ENCODE results near the gene IMMP2L.

IMMP2L gene

GRCh38 chr7:111329367-111330234 is 232.7 kb downstream of the IMMP2L start:
- H3K4me3 ChIP-seq (ENCODE audit: low read depth in 1 of 2, low read length in 2 of 2), result no peak overlapping the region
- H3K36me3 ChIP-seq (ENCODE audit: insufficient read depth, low read length), result no peaks in the 10 kb centered on the region
- H3K9ac ChIP-seq (ENCODE audit: low read depth, low read length), result no peak overlapping the region
- ATAC-seq (ENCODE audit: insufficient read depth, low read depth) (no peak), DNase-seq (no peak)
- H3K79me2 ChIP-seq (ENCODE audit: insufficient read depth, low read length), result no peaks in the 10 kb centered on the region
- TF ChIP-seq CTCF (IDR thresholded peaks at IDR 0.05; ENCODE audit: borderline replicate concordance, extremely low read depth, low read length, poor library complexity, severe bottlenecking), result peak; percentile 17
- TF ChIP-seq EZH2 (IDR thresholded peaks at IDR 0.05; ENCODE audit: borderline replicate concordance, low read depth, low read length, severe bottlenecking), result no peak
- no peaks in the 10 kb centered on the region for H3K27me3 ChIP-seq (ENCODE audit: insufficient read depth, low read length, poor library complexity)
- no peaks in the 10 kb centered on the region for H3K4me1 ChIP-seq (ENCODE audit: insufficient read depth, low read length)
- H3K9me3 ChIP-seq (ENCODE audit: insufficient read depth, low read length, severe bottlenecking), result no peaks in the 10 kb centered on the region
- H4K20me1 ChIP-seq (ENCODE audit: insufficient read depth, low read length), result no peaks in the 10 kb centered on the region
- H3K27ac ChIP-seq (ENCODE audit: low read length), result no peak overlapping the region
- H3K4me2 ChIP-seq (ENCODE audit: insufficient read depth, low read length), result no peak overlapping the region
- H2AFZ ChIP-seq (ENCODE audit: low read depth, low read length), result no peak overlapping the region

- no peak overlapping the region for H3K9ac ChIP-seq (ENCODE audit: low read depth, low read length)
- no peaks in the 10 kb centered on the region for H3K27me3 ChIP-seq (ENCODE audit: insufficient read depth, low read length, poor library complexity)
- DNase-seq, result no peak
- no peak overlapping the region for H3K4me2 ChIP-seq (ENCODE audit: insufficient read depth, low read length)
- H3K36me3 ChIP-seq (ENCODE audit: insufficient read depth, low read length), result no peaks in the 10 kb centered on the region
- no peak for ATAC-seq (ENCODE audit: insufficient read depth, low read depth)
- no peaks in the 10 kb centered on the region for H3K9me3 ChIP-seq (ENCODE audit: insufficient read depth, low read length, severe bottlenecking)
- no peaks in the 10 kb centered on the region for H3K79me2 ChIP-seq (ENCODE audit: insufficient read depth, low read length)
- H3K27ac ChIP-seq (ENCODE audit: low read length), result no peak overlapping the region
- TF ChIP-seq CTCF (IDR thresholded peaks at IDR 0.05; ENCODE audit: borderline replicate concordance, extremely low read depth, low read length, poor library complexity, severe bottlenecking), result no peak
- TF ChIP-seq EZH2 (IDR thresholded peaks at IDR 0.05; ENCODE audit: borderline replicate concordance, low read depth, low read length, severe bottlenecking), result no peak
- no peak overlapping the region for H3K4me3 ChIP-seq (ENCODE audit: low read depth in 1 of 2, low read length in 2 of 2)
- no peaks in the 10 kb centered on the region for H4K20me1 ChIP-seq (ENCODE audit: insufficient read depth, low read length)
- H2AFZ ChIP-seq (ENCODE audit: low read depth, low read length), result no peak overlapping the region
- H3K4me1 ChIP-seq (ENCODE audit: insufficient read depth, low read length), result no peaks in the 10 kb centered on the region
Observed at GRCh38 chr7:111328487-111328886, 233.8 kb downstream of the IMMP2L start.

- no peaks in the 10 kb centered on the region for H3K4me1 ChIP-seq (ENCODE audit: insufficient read depth, low read length)
- no peak overlapping the region for H3K9ac ChIP-seq (ENCODE audit: low read depth, low read length)
- H3K27ac ChIP-seq (ENCODE audit: low read length), result no peak overlapping the region
- DNase-seq (no peak), ATAC-seq (ENCODE audit: insufficient read depth, low read depth) (no peak)
- no peak overlapping the region for H3K4me2 ChIP-seq (ENCODE audit: insufficient read depth, low read length)
- no peaks in the 10 kb centered on the region for H3K79me2 ChIP-seq (ENCODE audit: insufficient read depth, low read length)
- no peaks in the 10 kb centered on the region for H4K20me1 ChIP-seq (ENCODE audit: insufficient read depth, low read length)
- H3K4me3 ChIP-seq (ENCODE audit: low read depth in 1 of 2, low read length in 2 of 2), result no peak overlapping the region
- H2AFZ ChIP-seq (ENCODE audit: low read depth, low read length), result no peak overlapping the region
- TF ChIP-seq CTCF (IDR thresholded peaks at IDR 0.05; ENCODE audit: borderline replicate concordance, extremely low read depth, low read length, poor library complexity, severe bottlenecking) (no peak), EZH2 (IDR thresholded peaks at IDR 0.05; ENCODE audit: borderline replicate concordance, low read depth, low read length, severe bottlenecking) (no peak)
- H3K36me3 ChIP-seq (ENCODE audit: insufficient read depth, low read length), result no peaks in the 10 kb centered on the region
- no peaks in the 10 kb centered on the region for H3K27me3 ChIP-seq (ENCODE audit: insufficient read depth, low read length, poor library complexity)
- H3K9me3 ChIP-seq (ENCODE audit: insufficient read depth, low read length, severe bottlenecking), result no peaks in the 10 kb centered on the region
Observed at GRCh38 chr7:111324776-111325175, 237.5 kb downstream of the IMMP2L start.
